K562 (cell line): ENCODE measurements around the gene SLC30A10. TPM values are rescaled to one million over a fixed set of nuclear protein-coding genes. Genes with fewer than 3 reads are reported as not detected.

Experiments
- BRD4 ChIP-seq: fragments of 200-600 bp; sonication (generic); IDR thresholded peaks from 2 replicates; pipeline ENCODE4 v1.6.1; 2017; ENCODE audit warnings: inconsistent platforms
- DNMT1 ChIP-seq: fragments of 450-650 bp; IDR thresholded peaks from 2 replicates; pipeline ENCODE4 v1.6.1; 2016; ENCODE audit warnings: antibody characterized with exemption, mild to moderate bottlenecking
- DPF2 ChIP-seq: fragments of 450-650 bp; IDR thresholded peaks from 2 replicates; pipeline ENCODE4 v1.6.1; 2016
- FOXM1 ChIP-seq, 2 experiments: fragments of 450-650 bp in 1 of 2; sonication (generic) in 1 of 2; formaldehyde crosslinking in 1 of 2; IDR thresholded peaks; 2 replicates each; pipeline versions ENCODE4 v1.6.1 to v1.9.0; 2017 to 2022; ENCODE audit warnings: low read depth in 2 of 2, mild to moderate bottlenecking in 2 of 2, missing genetic modification reagents in 1 of 2, moderate library complexity in 1 of 2
- GATAD2B ChIP-seq: fragments of 450-650 bp; IDR thresholded peaks from 2 replicates; pipeline ENCODE4 v1.6.1; 2017; ENCODE audit warnings: mild to moderate bottlenecking, borderline replicate concordance
- HNRNPUL1 ChIP-seq: fragments of 200-400 bp; formaldehyde crosslinking; IDR thresholded peaks from 2 replicates; pipeline ENCODE4 v1.6.1; 2017; ENCODE audit warnings: low read length
- KLF1 ChIP-seq: fragments of 450-650 bp; IDR thresholded peaks from 2 replicates; pipeline ENCODE4 v1.6.1; 2016; ENCODE audit warnings: missing genetic modification characterization, missing compliant biosample characterization
- RBM22 ChIP-seq: fragments of 200-400 bp; formaldehyde crosslinking; IDR thresholded peaks from 2 replicates; pipeline ENCODE4 v1.6.1; 2018; ENCODE audit warnings: low read length, low read depth; ENCODE audit not compliant: poor library complexity, severe bottlenecking
- SMARCA5 ChIP-seq: fragments of 450-650 bp; IDR thresholded peaks from 2 replicates; pipeline ENCODE4 v1.6.1; 2016
- SOX6 ChIP-seq: fragments of 450-650 bp; IDR thresholded peaks from 2 replicates; pipeline ENCODE4 v1.6.1; 2014; ENCODE audit warnings: mild to moderate bottlenecking
- SP1 ChIP-seq: sonication (generic); formaldehyde crosslinking; IDR thresholded peaks from 2 replicates; pipeline ENCODE4 v1.8.1; 2022; ENCODE audit warnings: mild to moderate bottlenecking, missing genetic modification reagents
- TCF15 ChIP-seq: fragments of 250-450 bp; sonication (Bioruptor Pico); IDR thresholded peaks from 2 replicates; pipeline ENCODE4 v1.8.0; 2022; ENCODE audit warnings: moderate library complexity, mild to moderate bottlenecking, inconsistent platforms
- ZBTB17 ChIP-seq: fragments of 450-650 bp; formaldehyde crosslinking; IDR thresholded peaks from 2 replicates; pipeline ENCODE4 v1.4.0; 2020; ENCODE audit warnings: mild to moderate bottlenecking
- ZBTB8A ChIP-seq: fragments of 450-650 bp; IDR thresholded peaks from 2 replicates; pipeline ENCODE4 v1.6.1; 2018; ENCODE audit warnings: mild to moderate bottlenecking, moderate library complexity; ENCODE audit not compliant: partially characterized antibody
- ZNF311 ChIP-seq: fragments of 250-450 bp; sonication (Bioruptor Pico); IDR thresholded peaks from 2 replicates; pipeline ENCODE4 v1.4.0; 2020; ENCODE audit warnings: mild to moderate bottlenecking, moderate library complexity
- ZNF609 ChIP-seq: sonication (generic); formaldehyde crosslinking; IDR thresholded peaks from 2 replicates; pipeline ENCODE4 v1.8.1; 2023; ENCODE audit warnings: missing genetic modification reagents, mild to moderate bottlenecking, borderline replicate concordance
- ZNF740 ChIP-seq, 3 experiments: fragments of 200-800 bp in 1 of 3; sonication (Bioruptor generic) in 1 of 3; sonication (generic) in 1 of 3; formaldehyde crosslinking in 1 of 3; IDR thresholded peaks; 2 replicates each; pipeline versions ENCODE4 v1.6.1 to v1.8.0; 2016 to 2022; ENCODE audit warnings: mild to moderate bottlenecking in 2 of 3, missing compliant biosample characterization in 2 of 3, missing genetic modification characterization in 2 of 3, missing genetic modification reagents in 1 of 3
- polyA plus RNA-seq, 8 experiments: library from polyadenylated mRNA; depleted of rRNA in 4 of 8; stranded (reverse) in 5 of 8; unstranded in 3 of 8; fragments of >200 nt; fragmentation: Nextera tagmentation in 2 of 8; fragmentation: Illumina TruSeq in 1 of 8; extraction: Ambion mirVana in 2 of 8; extraction: Trizol in 1 of 8; gene quantifications; 2 replicates each; pipeline versions ENCODE4 v1.2.1 to v1.2.3, GENCODE V29; 2011 to 2014; ENCODE audit warnings: inconsistent platforms in 1 of 8, missing spikeins in 1 of 8
- total RNA-seq, 7 experiments: library from RNA; depleted of rRNA in 6 of 7; stranded (reverse); fragments of >200 nt in 6 of 7; fragmentation: Illumina TruSeq in 2 of 7; extraction: Trizol in 2 of 7; gene quantifications; 2 replicates each; pipeline versions ENCODE4 v1.2.1 to v1.2.3, GENCODE V29; 2011 to 2021; ENCODE audit warnings: low replicate concordance in 1 of 7
- TF ChIP-seq, protein P1 (sequence below): fragments of 450-650 bp; conservative IDR thresholded peaks from 2 replicates; pipeline ENCODE4 v1.6.1; 2016; ENCODE audit warnings: missing genetic modification characterization, low read depth, mild to moderate bottlenecking, missing compliant biosample characterization, moderate library complexity

The SLC30A10 gene
- total and polyA plus RNA-seq, 9 of the 15 experiments (the other 6 are each of a cell fraction or from before 2014, with no cell fraction given) = 2.6 to 11.3 (median 7.1) TPM

DNA sequence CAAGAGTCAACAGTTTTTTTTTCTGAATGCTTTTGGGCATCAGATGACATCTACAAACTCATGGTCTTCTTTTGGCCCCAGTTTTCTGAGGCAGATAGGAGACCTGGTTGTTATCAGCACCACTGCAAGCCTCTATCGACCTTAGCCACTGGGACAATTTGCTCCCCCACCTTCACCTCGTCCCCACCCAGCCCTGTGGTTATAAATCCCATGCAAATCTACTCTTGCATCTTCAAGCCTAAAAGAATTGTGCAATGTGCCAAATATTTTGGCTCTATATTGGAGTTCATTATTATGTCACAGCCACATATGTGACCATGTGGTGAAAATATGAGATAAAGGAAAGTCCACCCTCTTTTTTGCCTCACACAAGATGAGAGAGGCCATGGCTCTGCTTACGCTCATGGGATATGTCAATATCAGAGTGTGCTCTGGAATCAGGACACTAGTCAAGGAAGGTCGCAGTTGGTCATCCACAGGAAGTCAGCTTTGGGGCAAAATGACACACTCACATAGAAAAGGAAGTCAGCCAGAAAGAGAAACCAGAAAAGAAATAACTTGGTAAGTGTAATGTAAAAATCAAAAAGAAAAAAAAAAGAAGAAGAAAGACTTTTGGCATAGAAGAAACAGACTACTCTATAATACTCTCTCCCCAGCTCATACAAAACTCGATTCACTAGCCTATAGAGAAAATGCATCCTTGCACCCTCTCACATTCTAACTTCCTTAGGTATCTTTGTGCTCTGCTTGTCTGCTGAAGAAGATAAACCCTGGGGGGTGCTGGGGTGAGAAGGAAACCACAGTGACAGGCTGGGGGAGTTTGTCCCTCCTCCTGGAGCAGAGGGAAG lies 21.2 kb downstream of the SLC30A10 start (continued):
- TF ChIP-seq ZNF609 (CRISPR knock-in tag) = no peak; the same call in 1 of the 2 replicates
- TF ChIP-seq GATAD2B = peak; percentile 93
- TF ChIP-seq BRD4 = no peak
- no peak for TF ChIP-seq TCF15 (CRISPR knock-in tag)
- no peak for TF ChIP-seq ZBTB8A
- TF ChIP-seq FOXM1 (IDR thresholded peaks at IDR 0.05; ENCODE audit: low read depth) = peak; percentile 97
- no peak for TF ChIP-seq FOXM1 (CRISPR knock-in tag; IDR thresholded peaks at IDR 0.05; ENCODE audit: low read depth)
- TF ChIP-seq ZNF740 (CRISPR knock-in tag; IDR thresholded peaks at IDR 0.05) = peak; percentile 96
- TF ChIP-seq ZNF740 (tag; IDR thresholded peaks at IDR 0.05) = peak in 1 of 2 experiments; percentile 73; a peak in 2 of 4 replicates
- peak; percentile 30; the same call in 1 of the 2 replicates for TF ChIP-seq SP1 (CRISPR knock-in tag)
- TF ChIP-seq, protein P1, sequence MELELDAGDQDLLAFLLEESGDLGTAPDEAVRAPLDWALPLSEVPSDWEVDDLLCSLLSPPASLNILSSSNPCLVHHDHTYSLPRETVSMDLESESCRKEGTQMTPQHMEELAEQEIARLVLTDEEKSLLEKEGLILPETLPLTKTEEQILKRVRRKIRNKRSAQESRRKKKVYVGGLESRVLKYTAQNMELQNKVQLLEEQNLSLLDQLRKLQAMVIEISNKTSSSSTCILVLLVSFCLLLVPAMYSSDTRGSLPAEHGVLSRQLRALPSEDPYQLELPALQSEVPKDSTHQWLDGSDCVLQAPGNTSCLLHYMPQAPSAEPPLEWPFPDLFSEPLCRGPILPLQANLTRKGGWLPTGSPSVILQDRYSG (tag) = no peak; the same call in 1 of the 2 replicates
- TF ChIP-seq ZNF311 = peak; percentile 77
- peak; percentile 98 for TF ChIP-seq SOX6
- peak; percentile 90 for TF ChIP-seq SMARCA5
- no peak for TF ChIP-seq RBM22
- no peak for TF ChIP-seq HNRNPUL1
- no peak; the same call in 1 of the 2 replicates for TF ChIP-seq ZBTB17 (CRISPR knock-in tag)
- TF ChIP-seq DNMT1 = peak; percentile 26; the same call in 1 of the 2 replicates
- peak; percentile 98 for TF ChIP-seq DPF2
- peak; percentile 91 for TF ChIP-seq KLF1 (tag)
